ENCODE results near the gene MDFIC.
"Not testable (repeated sequence)": the region's sequence is repeated elsewhere in the genome, so short reads cannot be mapped to it uniquely, and the experiment has no call there.

Gene MDFIC

DNA sequence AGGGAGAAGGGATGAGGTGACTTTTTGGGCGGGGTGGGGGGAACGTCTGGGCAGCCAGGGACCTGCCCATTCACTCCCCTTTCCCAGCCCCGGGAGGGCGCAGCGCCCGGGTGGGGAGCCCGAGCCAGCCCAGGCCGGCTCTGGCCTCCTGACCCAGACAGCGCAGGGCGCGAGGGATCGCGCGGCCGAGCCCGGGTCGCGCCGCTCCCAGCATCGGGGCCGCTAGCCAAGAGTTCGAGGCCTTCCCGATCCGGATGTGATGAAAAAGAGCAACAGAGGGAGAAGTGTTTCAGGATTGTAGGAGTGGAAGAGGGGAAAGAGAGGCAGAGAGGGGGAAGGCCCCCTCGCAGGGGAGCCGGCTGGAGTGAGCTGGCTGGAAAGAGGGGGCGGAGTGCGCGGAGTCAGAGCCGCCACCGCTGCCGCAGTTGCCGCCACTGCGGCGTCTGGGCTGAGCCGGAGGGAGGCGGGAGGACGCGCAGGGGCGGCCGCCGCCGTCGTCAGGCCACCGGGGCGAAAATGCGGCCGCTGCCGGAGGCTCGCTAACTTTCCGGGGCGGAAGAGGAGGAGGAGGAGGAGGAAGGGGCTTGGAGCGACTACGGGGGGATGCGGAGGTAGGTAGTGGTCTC is at the start of gene MDFIC:
TSS of gene MDFIC (plus strand) at position 69 of the 626 bp plus-strand sequence. CDS start 940 bp downstream, outside the sequence.
- peaks cover 0 to 46% (median 38%) of the 10 kb centered on the region in 5 donors for H3K4me1 ChIP-seq (ENCODE audit: control insufficient read depth in 5 of 5, insufficient read depth in 5 of 5, low read length in 5 of 5)
- H3K9me3 ChIP-seq (ENCODE audit: control insufficient read depth in 5 of 5, low read length in 5 of 5): no peaks in the 10 kb centered on the region
- no peaks in the 10 kb centered on the region for H3K36me3 ChIP-seq (ENCODE audit: control insufficient read depth in 5 of 5, insufficient read depth in 5 of 5, low read length in 5 of 5)
- H3K27ac ChIP-seq (ENCODE audit: low read depth, low read length): peak within 1 kb of the TSS; percentile 95
- H3K4me3 ChIP-seq (ENCODE audit: low read depth in 1 of 5, low read length in 5 of 5): peak within 1 kb of the TSS; percentile 71 to 95 (median 79)
- H3K27me3 ChIP-seq (ENCODE audit: control insufficient read depth in 5 of 5, insufficient read depth in 4 of 5, low read length in 5 of 5): no peaks in the 10 kb centered on the region
- peak within 1 kb of the TSS; percentile 78 to 97 (median 90) for H3K9ac ChIP-seq (ENCODE audit: low read length in 5 of 5)

GRCh38 chr7:114874170-114874569 is 47.7 kb upstream of the MDFIC start:
- Histone ChIP-seq H3K9me3 (ENCODE audit: control insufficient read depth in 5 of 5, low read length in 5 of 5) (no peaks in the 10 kb centered on the region), H3K27ac (ENCODE audit: low read depth, low read length) (no peak overlapping the region), H3K36me3 (ENCODE audit: control insufficient read depth in 5 of 5, insufficient read depth in 5 of 5, low read length in 5 of 5) (no peaks in the 10 kb centered on the region), H3K27me3 (ENCODE audit: control insufficient read depth in 5 of 5, insufficient read depth in 4 of 5, low read length in 5 of 5) (no peaks in the 10 kb centered on the region), H3K9ac (ENCODE audit: low read length in 5 of 5) (no peak overlapping the region), H3K4me1 (ENCODE audit: control insufficient read depth in 5 of 5, insufficient read depth in 5 of 5, low read length in 5 of 5) (peaks cover 0 to 2% (median 0%) of the 10 kb centered on the region in 5 donors), H3K4me3 (ENCODE audit: low read depth in 1 of 5, low read length in 5 of 5) (no peak overlapping the region)

- Histone ChIP-seq H3K9ac (ENCODE audit: low read length in 5 of 5) (no peak overlapping the region), H3K9me3 (ENCODE audit: control insufficient read depth in 5 of 5, low read length in 5 of 5) (no peaks in the 10 kb centered on the region), H3K4me1 (ENCODE audit: control insufficient read depth in 5 of 5, insufficient read depth in 5 of 5, low read length in 5 of 5) (peaks cover 0 to 2% (median 0%) of the 10 kb centered on the region in 5 donors), H3K36me3 (ENCODE audit: control insufficient read depth in 5 of 5, insufficient read depth in 5 of 5, low read length in 5 of 5) (no peaks in the 10 kb centered on the region), H3K27ac (ENCODE audit: low read depth, low read length) (no peak overlapping the region), H3K4me3 (ENCODE audit: low read depth in 1 of 5, low read length in 5 of 5) (no peak overlapping the region), H3K27me3 (ENCODE audit: control insufficient read depth in 5 of 5, insufficient read depth in 4 of 5, low read length in 5 of 5) (no peaks in the 10 kb centered on the region)
Observed at GRCh38 chr7:114875186-114875585, 46.7 kb upstream of the MDFIC start.

GRCh38 chr7:114879554-114879953 is 42.3 kb upstream of the MDFIC start:
- Histone ChIP-seq H3K27me3 (ENCODE audit: control insufficient read depth in 5 of 5, insufficient read depth in 4 of 5, low read length in 5 of 5) (no peaks in the 10 kb centered on the region), H3K36me3 (ENCODE audit: control insufficient read depth in 5 of 5, insufficient read depth in 5 of 5, low read length in 5 of 5) (no peaks in the 10 kb centered on the region), H3K4me3 (ENCODE audit: low read depth in 1 of 5, low read length in 5 of 5) (no peak overlapping the region), H3K27ac (ENCODE audit: low read depth, low read length) (no peak overlapping the region), H3K4me1 (ENCODE audit: control insufficient read depth in 5 of 5, insufficient read depth in 5 of 5, low read length in 5 of 5) (no peaks in the 10 kb centered on the region), H3K9me3 (ENCODE audit: control insufficient read depth in 5 of 5, low read length in 5 of 5) (peaks cover 0 to 2% (median 0%) of the 10 kb centered on the region in 5 donors), H3K9ac (ENCODE audit: low read length in 5 of 5) (no peak overlapping the region)

DNA sequence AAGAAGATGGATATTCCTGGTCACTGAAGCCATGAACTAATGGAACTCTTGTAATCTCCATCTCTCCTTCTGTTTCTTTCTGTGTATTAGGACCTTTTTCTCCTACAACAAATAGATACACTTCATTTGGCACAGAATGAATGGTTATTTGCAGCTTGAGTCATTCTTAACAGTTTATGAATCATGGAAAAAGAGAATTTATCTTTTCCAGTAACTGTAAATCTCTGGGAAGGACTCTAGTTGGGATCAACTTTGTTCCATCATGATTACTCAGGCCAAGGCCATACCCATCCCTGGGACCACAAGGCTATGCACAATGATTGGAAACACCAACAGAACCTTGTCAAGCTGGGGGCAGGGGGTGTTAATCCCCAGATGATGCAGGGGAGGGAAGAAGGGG is 36.1 kb upstream of the MDFIC start:
- Histone ChIP-seq H3K9me3 (ENCODE audit: control insufficient read depth in 5 of 5, low read length in 5 of 5) (no peaks in the 10 kb centered on the region), H3K36me3 (ENCODE audit: control insufficient read depth in 5 of 5, insufficient read depth in 5 of 5, low read length in 5 of 5) (no peaks in the 10 kb centered on the region), H3K4me3 (ENCODE audit: low read depth in 1 of 5, low read length in 5 of 5) (no peak overlapping the region), H3K9ac (ENCODE audit: low read length in 5 of 5) (no peak overlapping the region), H3K27me3 (ENCODE audit: control insufficient read depth in 5 of 5, insufficient read depth in 4 of 5, low read length in 5 of 5) (no peaks in the 10 kb centered on the region), H3K4me1 (ENCODE audit: control insufficient read depth in 5 of 5, insufficient read depth in 5 of 5, low read length in 5 of 5) (no peaks in the 10 kb centered on the region), H3K27ac (ENCODE audit: low read depth, low read length) (no peak overlapping the region)

DNA sequence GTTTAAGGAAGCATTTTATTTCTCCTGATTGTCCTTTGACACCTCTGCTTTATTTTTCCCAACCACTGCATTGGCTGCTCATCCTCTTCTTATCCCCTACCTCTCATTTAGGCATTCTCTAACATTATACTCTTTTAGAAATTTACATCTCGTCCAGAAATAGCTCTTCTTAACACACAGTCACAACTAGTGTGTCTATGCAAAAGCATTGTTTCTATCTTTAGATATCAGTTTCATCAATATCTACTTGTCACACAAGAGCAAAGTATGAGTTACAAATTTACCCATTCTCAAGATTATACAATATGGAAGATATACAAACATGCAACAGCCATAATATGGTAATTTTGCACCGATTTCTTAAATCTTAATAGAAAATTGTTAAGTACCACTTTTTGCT is 35.7 kb upstream of the MDFIC start:
- H3K9me3 ChIP-seq (ENCODE audit: control insufficient read depth in 5 of 5, low read length in 5 of 5): no peaks in the 10 kb centered on the region
- no peaks in the 10 kb centered on the region for H3K27me3 ChIP-seq (ENCODE audit: control insufficient read depth in 5 of 5, insufficient read depth in 4 of 5, low read length in 5 of 5)
- no peaks in the 10 kb centered on the region for H3K4me1 ChIP-seq (ENCODE audit: control insufficient read depth in 5 of 5, insufficient read depth in 5 of 5, low read length in 5 of 5)
- no peak overlapping the region for H3K27ac ChIP-seq (ENCODE audit: low read depth, low read length)
- H3K36me3 ChIP-seq (ENCODE audit: control insufficient read depth in 5 of 5, insufficient read depth in 5 of 5, low read length in 5 of 5): no peaks in the 10 kb centered on the region
- H3K4me3 ChIP-seq (ENCODE audit: low read depth in 1 of 5, low read length in 5 of 5): no peak overlapping the region
- no peak overlapping the region for H3K9ac ChIP-seq (ENCODE audit: low read length in 5 of 5)

- H3K36me3 ChIP-seq (ENCODE audit: control insufficient read depth in 5 of 5, insufficient read depth in 5 of 5, low read length in 5 of 5); H3K4me3 ChIP-seq (ENCODE audit: low read depth in 1 of 5, low read length in 5 of 5); H3K27me3 ChIP-seq (ENCODE audit: control insufficient read depth in 5 of 5, insufficient read depth in 4 of 5, low read length in 5 of 5); H3K27ac ChIP-seq (ENCODE audit: low read depth, low read length); H3K9me3 ChIP-seq (ENCODE audit: control insufficient read depth in 5 of 5, low read length in 5 of 5); H3K9ac ChIP-seq (ENCODE audit: low read length in 5 of 5); H3K4me1 ChIP-seq (ENCODE audit: control insufficient read depth in 5 of 5, insufficient read depth in 5 of 5, low read length in 5 of 5): not testable (repeated sequence)
Observed at GRCh38 chr7:114889116-114889515, 32.8 kb upstream of the MDFIC start.

- no peaks in the 10 kb centered on the region for H3K4me1 ChIP-seq (ENCODE audit: control insufficient read depth in 5 of 5, insufficient read depth in 5 of 5, low read length in 5 of 5)
- no peak overlapping the region for H3K4me3 ChIP-seq (ENCODE audit: low read depth in 1 of 5, low read length in 5 of 5)
- no peak overlapping the region for H3K9ac ChIP-seq (ENCODE audit: low read length in 5 of 5)
- no peak overlapping the region for H3K27ac ChIP-seq (ENCODE audit: low read depth, low read length)
- H3K36me3 ChIP-seq (ENCODE audit: control insufficient read depth in 5 of 5, insufficient read depth in 5 of 5, low read length in 5 of 5): no peaks in the 10 kb centered on the region
- H3K9me3 ChIP-seq (ENCODE audit: control insufficient read depth in 5 of 5, low read length in 5 of 5): peaks cover 0 to 3% (median 0%) of the 10 kb centered on the region in 5 donors
- no peaks in the 10 kb centered on the region for H3K27me3 ChIP-seq (ENCODE audit: control insufficient read depth in 5 of 5, insufficient read depth in 4 of 5, low read length in 5 of 5)
Observed at GRCh38 chr7:114889646-114890285, 32.1 kb upstream of the MDFIC start.

DNA sequence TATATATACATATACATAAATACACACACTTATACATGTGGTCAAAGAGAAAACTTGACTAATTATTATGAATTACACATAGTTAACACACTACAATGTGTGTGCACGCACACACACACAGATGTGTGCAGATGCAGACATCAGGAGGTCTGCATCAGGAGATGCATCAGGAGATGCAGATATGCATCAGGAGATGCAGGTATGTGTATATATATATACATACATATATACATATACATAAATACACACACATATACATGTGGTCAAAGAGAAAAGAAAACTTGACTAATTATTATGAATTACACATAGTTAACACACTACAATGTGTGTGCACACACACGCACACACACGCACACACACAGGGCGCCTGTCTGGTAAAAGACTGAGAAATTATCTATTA is 31.3 kb upstream of the MDFIC start:
- Histone ChIP-seq H3K4me3 (ENCODE audit: low read depth in 1 of 5, low read length in 5 of 5) (no peak overlapping the region), H3K36me3 (ENCODE audit: control insufficient read depth in 5 of 5, insufficient read depth in 5 of 5, low read length in 5 of 5) (no peaks in the 10 kb centered on the region), H3K27me3 (ENCODE audit: control insufficient read depth in 5 of 5, insufficient read depth in 4 of 5, low read length in 5 of 5) (no peaks in the 10 kb centered on the region), H3K9me3 (ENCODE audit: control insufficient read depth in 5 of 5, low read length in 5 of 5) (peaks cover 0 to 3% (median 0%) of the 10 kb centered on the region in 5 donors), H3K9ac (ENCODE audit: low read length in 5 of 5) (no peak overlapping the region), H3K27ac (ENCODE audit: low read depth, low read length) (no peak overlapping the region), H3K4me1 (ENCODE audit: control insufficient read depth in 5 of 5, insufficient read depth in 5 of 5, low read length in 5 of 5) (no peaks in the 10 kb centered on the region)

GRCh38 chr7:114900127-114900526 is 21.8 kb upstream of the MDFIC start:
- Histone ChIP-seq H3K27ac (ENCODE audit: low read depth, low read length) (no peak overlapping the region), H3K36me3 (ENCODE audit: control insufficient read depth in 5 of 5, insufficient read depth in 5 of 5, low read length in 5 of 5) (no peaks in the 10 kb centered on the region), H3K9ac (ENCODE audit: low read length in 5 of 5) (no peak overlapping the region), H3K4me3 (ENCODE audit: low read depth in 1 of 5, low read length in 5 of 5) (no peak overlapping the region), H3K9me3 (ENCODE audit: control insufficient read depth in 5 of 5, low read length in 5 of 5) (no peaks in the 10 kb centered on the region), H3K4me1 (ENCODE audit: control insufficient read depth in 5 of 5, insufficient read depth in 5 of 5, low read length in 5 of 5) (no peaks in the 10 kb centered on the region), H3K27me3 (ENCODE audit: control insufficient read depth in 5 of 5, insufficient read depth in 4 of 5, low read length in 5 of 5) (no peaks in the 10 kb centered on the region)

Measured in subcutaneous abdominal adipose tissue (tissue), 5 donors.